HepG2 (cell line): ENCODE measurements around the gene NBPF11. TPM values are rescaled to one million over a fixed set of nuclear protein-coding genes. Genes with fewer than 3 reads are reported as not detected.
"Not testable (repeated sequence)": the region's sequence is repeated elsewhere in the genome, so short reads cannot be mapped to it uniquely, and the experiment has no call there.

Source experiments
- ATAC-seq: fragments of 200-7000 bp; cut with Tn5 transposase; 3 replicates; pipeline ENCODE4 v1.9.1; 2020; ENCODE audit warnings: mild to moderate bottlenecking, moderate library complexity
- BruUV-seq: library from RNA; stranded (reverse); fragments of 400-500 nt; replicated peaks from 2 replicates; lab custom pipeline; 2021; lab: Mats Ljungman, UMichigan
- CTCF ChIA-PET: fragments of 300-600 bp; formaldehyde crosslinking; extraction: SDS; loops from one replicate; lab custom pipeline; 2021; ENCODE audit warnings: low total read pairs, inconsistent platforms, low intra/inter-chr PET ratio; lab: Yijun Ruan, JAX
- POLR2A ChIA-PET: fragments of 350-600 bp; sonication (Branson Sonifier 250); formaldehyde crosslinking; loops from one replicate; lab custom pipeline; 2020; ENCODE audit warnings: antibody characterized with exemption, inconsistent platforms; lab: Yijun Ruan, JAX
- DNase-seq: peaks from one replicate; pipeline ENCODE4 v3.0.0-alpha.2; 2015; ENCODE audit warnings: low spot score
- FAIRE-seq: peaks from 3 replicates; lab custom pipeline; 2011; peaks lifted over from hg19 to GRCh38; lab: Jason Lieb, UNC
- H2AFZ ChIP-seq: one replicate; pipeline ENCODE4 v1.6.1; 2011; ENCODE audit warnings: low read length, inconsistent platforms
- H3K27ac ChIP-seq: fragments of 300-600 bp; 3 replicates; pipeline ENCODE4 v1.8.0; 2011; ENCODE audit warnings: mixed run types, mild to moderate bottlenecking, mixed read lengths, low read length, inconsistent platforms; ENCODE audit not compliant: insufficient read depth; ENCODE audit errors: extremely low read length
- H3K27me3 ChIP-seq, 2 experiments: fragments of 200-600 bp in 1 of 2; 2 replicates in 1 of 2; 3 replicates in 1 of 2; pipeline versions ENCODE4 v1.6.0 to v1.8.0; 2011; ENCODE audit warnings: low read length in 2 of 2, mild to moderate bottlenecking in 2 of 2, moderate library complexity in 2 of 2, inconsistent platforms in 1 of 2; ENCODE audit not compliant: insufficient read depth in 2 of 2, control insufficient read depth in 1 of 2
- H3K36me3 ChIP-seq, 2 experiments: fragments of 200-600 bp in 1 of 2; replicated peaks in 1 of 2; 2 replicates in 1 of 2; 3 replicates in 1 of 2; pipeline versions ENCODE4 v1.5.1 to v1.8.0; 2011; ENCODE audit warnings: low read length in 2 of 2, inconsistent platforms in 1 of 2; ENCODE audit not compliant: insufficient read depth in 2 of 2, control insufficient read depth in 1 of 2
- H3K4me1 ChIP-seq: 2 replicates; pipeline ENCODE4 v1.5.1; 2012; ENCODE audit warnings: low read length, inconsistent platforms; ENCODE audit not compliant: insufficient read depth
- H3K4me2 ChIP-seq: 2 replicates; pipeline ENCODE4 v1.6.0; 2011; ENCODE audit warnings: low read depth, low read length, inconsistent platforms
- H3K4me3 ChIP-seq, 3 experiments: fragments of 200-600 bp in 1 of 3; sonication (generic), shearing (Covaris generic) in 1 of 3; replicated peaks in 1 of 3; 2 replicates each; pipeline ENCODE4 v1.5.1; 2011 to 2016; ENCODE audit warnings: low read length in 3 of 3, inconsistent platforms in 2 of 3, low read depth in 2 of 3, mild to moderate bottlenecking in 2 of 3, control low read depth in 1 of 3, mixed read lengths in 1 of 3; ENCODE audit not compliant: insufficient read depth in 1 of 3
- H3K79me2 ChIP-seq: one replicate; pipeline ENCODE4 v1.6.1; 2011; ENCODE audit warnings: low read length, inconsistent platforms; ENCODE audit not compliant: insufficient read depth
- H3K9ac ChIP-seq: 2 replicates; pipeline ENCODE4 v1.6.0; 2011; ENCODE audit warnings: mild to moderate bottlenecking, low read depth, low read length, inconsistent platforms; ENCODE audit not compliant: insufficient read depth
- H3K9me3 ChIP-seq: 2 replicates; pipeline ENCODE4 v1.5.1; 2012; ENCODE audit warnings: mild to moderate bottlenecking, low read length
- H4K20me1 ChIP-seq: 2 replicates; pipeline ENCODE4 v1.6.0; 2011; ENCODE audit warnings: inconsistent platforms, mild to moderate bottlenecking, low read length, moderate library complexity; ENCODE audit not compliant: insufficient read depth
- ARID4A ChIP-seq: sonication (generic); formaldehyde crosslinking; IDR thresholded peaks from 2 replicates; pipeline ENCODE4 v1.5.0; 2020; ENCODE audit warnings: mild to moderate bottlenecking, missing genetic modification reagents, borderline replicate concordance
- HDAC1 ChIP-seq: sonication (generic); formaldehyde crosslinking; IDR thresholded peaks from 2 replicates; pipeline ENCODE4 v1.5.1; 2020; ENCODE audit warnings: mild to moderate bottlenecking, missing genetic modification reagents
- HNRNPLL ChIP-seq: fragments of 200-400 bp; formaldehyde crosslinking; IDR thresholded peaks from 2 replicates; pipeline ENCODE4 v1.6.1; 2017; ENCODE audit warnings: mild to moderate bottlenecking, low read depth, low read length; ENCODE audit not compliant: poor library complexity, severe bottlenecking
- MYC ChIP-seq: sonication (generic); formaldehyde crosslinking; IDR thresholded peaks from 2 replicates; pipeline ENCODE4 v1.9.0; 2021; ENCODE audit warnings: missing genetic modification reagents, borderline replicate concordance
- RARA ChIP-seq: IDR thresholded peaks from 2 replicates; pipeline ENCODE4 v1.6.1; 2016; ENCODE audit warnings: missing genetic modification reagents, missing compliant biosample characterization
- SKI ChIP-seq: fragments of 450-650 bp; IDR thresholded peaks from one replicate; pipeline ENCODE4 v1.6.1; 2018; ENCODE audit warnings: mild to moderate bottlenecking; ENCODE audit not compliant: partially characterized antibody
- SKIL ChIP-seq: sonication (generic); formaldehyde crosslinking; IDR thresholded peaks from 2 replicates; pipeline ENCODE4 v1.8.0; 2022; ENCODE audit warnings: missing genetic modification reagents, mild to moderate bottlenecking, moderate library complexity, borderline replicate concordance
- TFAP4 ChIP-seq: sonication (generic); IDR thresholded peaks from 2 replicates; pipeline ENCODE4 v1.6.1; 2016; ENCODE audit warnings: low read depth, borderline replicate concordance
- TFDP1 ChIP-seq: IDR thresholded peaks from 2 replicates; pipeline ENCODE4 v1.6.1; 2016; ENCODE audit warnings: missing compliant biosample characterization, missing genetic modification reagents, borderline replicate concordance
- UBTF ChIP-seq: sonication (generic); formaldehyde crosslinking; IDR thresholded peaks from 2 replicates; pipeline ENCODE4 v1.4.0; 2020; ENCODE audit warnings: mild to moderate bottlenecking, missing genetic modification reagents
- ZKSCAN5 ChIP-seq: sonication (generic); formaldehyde crosslinking; IDR thresholded peaks from 2 replicates; pipeline ENCODE4 v1.5.1; 2020; ENCODE audit warnings: mild to moderate bottlenecking, missing genetic modification reagents
- ZNF768 ChIP-seq: sonication (generic); formaldehyde crosslinking; IDR thresholded peaks from 2 replicates; pipeline ENCODE4 v1.4.0; 2020; ENCODE audit warnings: missing genetic modification reagents
- WGBS: methylation state at CpG from one replicate; pipeline ENCODE4 v1.1.6; 2017; ENCODE audit warnings: low lambda C conversion rate; 5-methylcytosine and 5-hydroxymethylcytosine counted together
- in situ Hi-C: cut with HindIII; loops from 2 replicates; pipeline ENCODE4 v1.10.0; 2017; ENCODE audit warnings: low pct_unique_long_range_greater_than_20kb; ENCODE audit not compliant: extremely low pct_ligation_motif_present
- intact Hi-C: fragments of 100-400 bp; cut with micrococcal nuclease; formaldehyde crosslinking; loops from one replicate; pipeline ENCODE4 v1.10.0; 2022; ENCODE audit not compliant: unreplicated experiment
- polyA plus RNA-seq, 8 experiments: library from polyadenylated mRNA; depleted of rRNA in 3 of 8; stranded (reverse) in 7 of 8; unstranded in 1 of 8; fragments of >200 nt; fragmentation: Illumina TruSeq in 4 of 8; extraction: Trizol in 4 of 8; gene quantifications; 2 replicates each; pipeline versions ENCODE4 v1.2.1 to v1.2.3, GENCODE V29; 2011 to 2016; ENCODE audit warnings: low read depth in 4 of 8, missing spikeins in 1 of 8, mixed read lengths in 1 of 8; ENCODE audit not compliant: insufficient read depth in 1 of 8
- total RNA-seq, 5 experiments: library from RNA; depleted of rRNA; stranded (reverse); fragments of >200 nt; fragmentation: Illumina TruSeq; extraction: Trizol; gene quantifications; 2 replicates each; pipeline ENCODE4 v1.2.3, GENCODE V29; 2016; ENCODE audit warnings: low read depth in 1 of 5

Gene NBPF11
- total and polyA plus RNA-seq, 2 of the 13 experiments (the other 11 are each of a cell fraction or from before 2014, with no cell fraction given), result 5.0 to 8.1 TPM

GRCh38 chr1:148151371-148151819, 686 bp downstream of the NBPF11 start:
- CTCF ChIA-PET, result not testable (repeated sequence)
- peak; percentile 39; the same call in 1 of the 2 replicates for TF ChIP-seq ZNF768
- TF ChIP-seq TFAP4, result peak; percentile 11; the same call in 1 of the 2 replicates
- TF ChIP-seq HNRNPLL, result peak; percentile 23
- TF ChIP-seq TFDP1 (CRISPR knock-in tag), result 0 out of 2 replicates have a peak, but pooled peaks have one; percentile 5
- TF ChIP-seq SKI, result peak; percentile 43
- peak; percentile 53; the same call in 1 of the 2 replicates for TF ChIP-seq SKIL (CRISPR knock-in tag)
- 0 out of 2 replicates have a peak, but pooled peaks have one; percentile 32 for TF ChIP-seq HDAC1 (CRISPR knock-in tag)
- peak; percentile 18; the same call in 1 of the 2 replicates for TF ChIP-seq MYC (CRISPR knock-in tag)
- TF ChIP-seq UBTF (CRISPR knock-in tag), result peak; percentile 64; the same call in 1 of the 2 replicates
- peak; percentile 79; the same call in 1 of the 2 replicates for TF ChIP-seq ZKSCAN5 (CRISPR knock-in tag)
- TF ChIP-seq RARA, result peak; percentile 56
- 0 out of 2 replicates have a peak, but pooled peaks have one; percentile 12 for TF ChIP-seq ARID4A

More at GRCh38 chr1:148151371-148151819, 686 bp downstream of the NBPF11 start:
- Histone ChIP-seq H3K9ac (peak overlapping the region; percentile 65), H3K4me3 (peak overlapping the region; percentile 58 to 77 (median 69); a peak in 5 of 6 replicates), H3K4me2 (peak overlapping the region; percentile 58)
- H3K79me2 ChIP-seq, H2AFZ ChIP-seq, H3K36me3 ChIP-seq, H3K9me3 ChIP-seq, DNase-seq, in situ Hi-C loops, H3K4me1 ChIP-seq, H3K27me3 ChIP-seq, FAIRE-seq, H3K27ac ChIP-seq, POLR2A ChIA-PET, BruUV-seq, H4K20me1 ChIP-seq, intact Hi-C loops: not testable (repeated sequence)
- ATAC-seq, result peak; percentile 79
- 0% methylated on average over 1 of the region's 40 CpGs for WGBS
